Suprapubic skin (tissue), 4 donors: ENCODE measurements around the gene SLC29A3.

ENCODE experiments used
- CTCF ChIP-seq, 2 donors: fragments of 200-600 bp in 1 of 2; fragments of 450-650 bp in 1 of 2; sonication (generic) in 1 of 2; IDR thresholded peaks; one replicate each; pipeline ENCODE4 v1.5.1; 2016 to 2019; ENCODE audit warnings: antibody characterized with exemption in 2 of 2, mild to moderate bottlenecking in 1 of 2, moderate library complexity in 1 of 2
- POLR2A ChIP-seq, 2 donors: fragments of 450-650 bp; IDR thresholded peaks; one replicate each; pipeline ENCODE4 v1.6.1; 2017; ENCODE audit warnings: antibody characterized with exemption in 2 of 2, mild to moderate bottlenecking in 2 of 2, moderate library complexity in 2 of 2
- POLR2AphosphoS5 ChIP-seq, 3 donors: sonication (generic); formaldehyde crosslinking; IDR thresholded peaks; one replicate each; pipeline ENCODE4 v1.6.1; 2017; ENCODE audit warnings: antibody characterized with exemption in 3 of 3

DNA sequence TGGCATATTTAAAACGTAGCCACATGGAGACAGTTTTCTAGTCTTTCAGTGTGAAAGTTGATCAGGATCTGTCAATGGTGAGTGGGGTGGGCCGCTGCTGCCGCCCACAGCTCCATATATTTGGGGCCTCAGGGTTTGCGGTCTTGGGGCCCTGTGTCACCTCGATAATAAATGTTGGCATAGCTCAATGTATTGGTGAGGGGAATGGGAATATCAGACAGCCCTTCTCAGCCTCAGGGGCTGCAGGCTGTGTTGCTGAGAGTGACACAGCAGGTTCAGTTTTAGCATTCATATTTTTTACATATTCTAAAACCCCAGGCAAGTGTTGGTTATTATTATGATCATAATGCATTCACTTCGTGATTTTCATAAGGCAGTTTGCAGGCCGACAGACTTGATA, 82.9 kb downstream of the SLC29A3 start:
- no peak for TF ChIP-seq CTCF (IDR thresholded peaks at IDR 0.05)
- TF ChIP-seq POLR2AphosphoS5 (IDR thresholded peaks at IDR 0.05) = no peak
- TF ChIP-seq POLR2A (IDR thresholded peaks at IDR 0.05) = no peak
